HG03565 (cell line): ENCODE measurements around the gene SMTNL1.

ENCODE experiments used
- ATAC-seq: cut with Tn5 transposase; IDR thresholded peaks from one replicate; pipeline ENCODE4 v1.9.1; 2021; ENCODE audit warnings: mild to moderate bottlenecking, moderate library complexity; ENCODE audit not compliant: unreplicated experiment

The SMTNL1 gene

DNA sequence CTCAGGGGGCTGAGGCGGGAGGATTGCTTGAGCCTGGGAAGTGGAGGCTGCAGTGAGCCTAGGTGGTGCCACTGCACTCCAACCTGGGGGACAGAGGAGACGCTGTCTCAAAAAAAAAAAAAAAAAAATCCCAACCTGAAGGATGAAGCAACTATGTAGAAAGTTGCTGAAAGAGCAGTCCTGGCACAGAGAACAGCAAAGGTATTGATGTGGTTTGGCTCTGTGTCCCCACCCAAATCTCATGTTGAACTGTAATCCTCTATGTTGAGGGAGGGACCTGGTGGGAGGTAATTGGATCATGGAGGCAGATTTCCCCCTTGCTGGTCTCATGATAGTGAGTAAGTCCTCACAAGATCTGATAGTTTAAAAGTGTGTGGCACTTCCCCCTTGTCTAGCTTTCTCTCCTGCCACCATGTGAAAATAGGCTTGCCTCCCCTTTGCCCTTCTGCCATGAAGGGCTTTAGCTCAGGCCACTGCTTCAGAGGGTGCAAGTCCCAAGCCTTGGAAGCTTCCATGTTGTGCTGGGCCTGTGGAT lies 49.4 kb downstream of the SMTNL1 start:
- ATAC-seq: no peak

DNA sequence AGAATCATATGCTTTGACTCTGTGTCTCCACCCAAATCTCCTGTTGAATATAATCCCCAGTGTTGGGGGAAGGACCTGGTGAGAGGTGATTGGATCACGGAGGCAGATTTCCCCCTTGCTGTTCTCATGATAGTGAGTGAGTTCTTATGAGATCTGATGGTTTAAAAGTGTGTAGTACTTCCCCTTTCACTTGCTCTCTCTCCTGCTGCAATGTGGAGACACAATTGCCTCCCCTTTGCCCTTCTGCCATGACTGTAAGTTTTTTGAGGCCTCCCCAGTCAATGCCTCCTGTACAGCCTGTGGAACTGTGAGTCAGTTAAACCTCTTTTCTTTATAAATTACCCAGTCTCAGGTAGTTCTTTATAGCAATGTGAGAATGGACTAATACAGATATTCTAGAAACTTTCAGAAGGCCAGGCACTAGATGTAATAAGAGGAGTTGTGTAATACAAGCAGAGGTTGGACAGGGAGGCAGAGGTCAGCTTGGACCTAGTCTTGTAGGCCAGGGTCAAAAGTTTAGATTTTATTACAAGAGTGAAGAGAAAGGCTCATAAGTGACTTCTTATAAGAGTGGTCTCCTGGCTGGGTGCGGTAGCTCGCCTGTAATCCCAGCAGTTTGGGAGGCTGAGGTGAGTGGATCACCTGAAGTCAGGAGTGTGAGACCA lies 50.8 kb downstream of the SMTNL1 start:
- ATAC-seq: no peak

DNA sequence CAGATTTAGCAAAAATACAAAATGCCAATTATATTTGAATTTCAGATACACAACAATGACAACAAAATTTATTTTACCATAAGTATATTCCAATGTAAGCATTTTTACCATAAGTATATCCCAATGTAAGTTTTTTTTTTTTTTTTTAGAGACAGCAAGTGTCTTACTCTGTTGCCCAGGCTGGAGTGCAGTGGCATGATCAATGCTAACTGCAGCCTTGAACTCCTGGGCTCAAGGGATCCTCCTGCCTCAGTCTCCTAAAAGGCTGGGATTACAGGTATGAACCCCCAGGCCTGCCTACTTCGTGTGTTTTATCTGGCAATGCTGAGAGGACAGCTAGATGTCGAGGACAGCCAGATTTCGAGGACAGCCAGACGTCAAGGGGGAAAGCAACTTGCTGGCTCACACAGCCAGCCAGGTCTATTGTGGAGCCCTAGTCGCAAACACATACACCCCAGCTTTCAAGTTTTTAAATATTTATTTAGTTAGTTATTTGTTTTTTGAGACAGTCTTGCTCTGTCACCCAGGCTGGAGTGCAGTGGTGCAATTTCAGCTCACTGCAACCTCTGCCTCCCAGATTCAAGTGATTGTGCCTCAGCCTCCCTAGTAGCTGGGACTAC lies 59.0 kb downstream of the SMTNL1 start:
- no peak for ATAC-seq

DNA sequence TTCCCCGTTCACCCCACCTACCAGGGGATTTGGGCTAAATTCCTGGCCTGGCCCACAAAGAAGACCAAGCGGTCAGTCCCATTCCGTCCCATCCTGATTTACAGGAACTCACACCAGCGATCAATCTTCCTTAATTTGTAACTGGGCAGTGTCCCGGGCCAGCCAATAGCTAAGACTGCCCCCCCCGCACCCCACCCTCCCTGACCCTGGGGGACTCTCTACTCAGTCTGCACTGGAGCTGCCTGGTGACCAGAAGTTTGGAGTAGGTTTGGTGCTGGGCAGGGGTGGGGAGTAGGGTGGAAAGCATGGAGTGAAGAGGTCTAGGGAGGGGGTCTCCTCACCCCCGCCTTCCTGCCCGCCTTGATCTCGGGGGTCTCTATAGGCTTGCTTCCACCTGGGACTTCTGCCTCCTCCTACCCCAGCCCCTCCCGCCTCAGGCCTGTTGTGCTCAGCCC lies 60.1 kb downstream of the SMTNL1 start, which contains the start of gene SERPING1:
TSS of gene SERPING1 (plus strand) at position 225 of the 455 bp plus-strand sequence. CDS start 586 bp downstream, outside the sequence.
- no peak for ATAC-seq

DNA sequence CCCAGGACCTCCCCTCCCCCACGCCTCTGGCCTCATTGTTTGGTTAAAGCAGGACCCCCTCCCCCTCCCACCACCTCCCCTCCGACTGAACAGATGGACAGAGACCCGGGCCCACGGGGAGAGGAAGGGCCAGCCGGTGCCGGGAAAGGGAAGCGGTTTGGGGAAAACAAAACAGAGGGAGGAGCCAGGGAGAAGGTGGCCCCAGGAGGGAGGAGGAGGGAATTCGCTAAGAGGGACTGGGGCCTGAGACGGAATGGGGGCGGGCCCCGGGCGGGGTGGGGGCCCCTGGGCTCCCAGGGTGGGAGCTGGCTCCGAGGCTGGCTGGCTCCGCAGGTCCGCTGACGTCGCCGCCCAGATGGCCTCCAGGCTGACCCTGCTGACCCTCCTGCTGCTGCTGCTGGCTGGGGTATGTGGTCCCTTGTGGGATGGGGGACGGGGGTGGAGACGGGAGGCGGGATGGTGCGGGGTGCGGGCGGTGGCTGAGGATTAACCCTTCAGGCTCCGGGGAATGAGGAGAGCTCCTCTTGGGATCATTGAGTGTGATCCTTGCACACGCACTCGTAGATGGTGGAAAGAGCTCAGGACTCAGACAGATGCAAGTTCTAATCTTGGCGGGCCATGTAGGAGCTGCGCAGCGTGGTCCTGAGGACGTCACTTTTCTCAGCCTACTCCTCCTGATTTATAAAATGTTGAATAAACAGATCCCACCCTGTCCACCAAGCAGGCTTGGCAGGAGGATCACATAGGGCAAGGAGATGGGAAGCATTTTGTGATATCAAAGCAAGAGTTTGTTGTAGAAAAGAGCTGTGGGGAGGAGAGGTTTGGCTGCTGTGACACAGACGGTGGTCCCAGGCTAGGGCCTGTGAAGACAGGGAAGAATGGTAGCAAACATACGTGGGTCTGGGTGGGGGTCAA lies 60.8 kb downstream of the SMTNL1 start:
- no peak for ATAC-seq

DNA sequence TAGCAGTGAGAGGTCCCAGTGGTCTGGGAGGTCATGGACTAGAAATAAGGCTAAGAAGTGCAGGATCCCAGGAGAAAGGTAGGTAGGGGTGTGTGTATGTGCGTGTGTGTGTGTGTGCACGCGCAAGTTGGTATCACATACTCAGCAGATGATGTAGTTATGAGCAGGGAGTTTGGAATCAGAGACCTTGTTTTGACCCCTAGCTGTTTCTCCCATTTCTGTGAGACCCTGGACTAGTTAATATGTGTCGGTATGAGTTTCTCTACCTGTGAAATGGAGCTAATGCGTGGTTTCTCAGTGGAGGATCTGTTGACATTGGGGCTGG lies 61.4 kb downstream of the SMTNL1 start:
- no peak for ATAC-seq

DNA sequence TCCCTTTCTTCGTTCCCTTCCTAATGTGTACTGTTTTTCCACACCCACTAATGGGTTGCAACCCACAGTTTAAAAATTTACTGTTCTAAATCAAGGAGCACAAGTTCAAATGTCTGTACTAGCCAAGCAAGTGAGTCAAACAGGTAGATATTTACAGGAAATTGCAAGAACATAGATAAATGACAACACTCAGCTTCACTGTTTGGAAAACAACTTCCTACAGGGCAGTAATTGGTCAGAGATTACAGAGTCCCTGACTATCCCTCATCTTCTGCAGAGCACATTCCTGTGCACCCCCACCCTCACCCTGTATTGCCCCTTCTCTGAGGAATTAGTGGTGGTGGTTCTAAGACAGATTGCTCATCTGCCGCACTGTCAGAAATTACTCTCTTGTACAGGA lies 62.0 kb downstream of the SMTNL1 start:
- ATAC-seq: no peak
